Calu3 (cell line): ENCODE data around the gene VLDLR. TPM values are rescaled to one million over a fixed set of nuclear protein-coding genes. Genes with fewer than 3 reads are reported as not detected.

Experiments
- BruUV-seq: library from RNA; stranded (reverse); fragments of 400-500 nt; replicated peaks from 2 replicates; lab custom pipeline; 2021; lab: Mats Ljungman, UMichigan
- CTCF ChIA-PET: fragments of 300-600 bp; sonication (Branson Sonifier 250); formaldehyde crosslinking; loops from one replicate; lab custom pipeline; 2022; ENCODE audit warnings: antibody characterized with exemption; lab: Charles Lee
- DNase-seq: peaks from one replicate; pipeline ENCODE4 v3.0.0; 2022
- H3K27ac Mint-ChIP-seq: one replicate; pipeline ENCODE4 v1.8.0; 2022; ENCODE audit warnings: mixed read lengths; ENCODE audit not compliant: unreplicated experiment
- H3K27me3 Mint-ChIP-seq: one replicate; pipeline ENCODE4 v1.8.0; 2022; ENCODE audit warnings: mixed read lengths; ENCODE audit not compliant: unreplicated experiment
- H3K36me3 Mint-ChIP-seq: one replicate; pipeline ENCODE4 v1.8.0; 2022; ENCODE audit warnings: mild to moderate bottlenecking, moderate library complexity, mixed read lengths; ENCODE audit not compliant: insufficient read depth, unreplicated experiment
- H3K4me1 Mint-ChIP-seq: one replicate; pipeline ENCODE4 v1.8.0; 2022; ENCODE audit warnings: mild to moderate bottlenecking, low read depth, mixed read lengths; ENCODE audit not compliant: unreplicated experiment
- H3K4me3 Mint-ChIP-seq: one replicate; pipeline ENCODE4 v1.8.0; 2022; ENCODE audit warnings: mild to moderate bottlenecking, low read depth, moderate library complexity, mixed read lengths; ENCODE audit not compliant: unreplicated experiment
- H3K9me3 Mint-ChIP-seq: one replicate; pipeline ENCODE4 v1.8.0; 2022; ENCODE audit warnings: low read depth, mixed read lengths; ENCODE audit not compliant: unreplicated experiment
- intact Hi-C: fragments of 100-400 bp; cut with micrococcal nuclease; formaldehyde crosslinking; loops from one replicate; pipeline ENCODE4 v1.10.0; 2022; ENCODE audit not compliant: unreplicated experiment
- total RNA-seq: library from RNA; stranded (reverse); gene quantifications from 2 replicates; pipeline ENCODE4 v1.2.3, GENCODE V29; 2022
- TF ChIP-seq, protein P1 (sequence below): fragments of 200-600 bp; IDR thresholded peaks from one replicate; pipeline ENCODE4 v1.8.0; 2022; ENCODE audit warnings: antibody characterized with exemption; ENCODE audit not compliant: unreplicated experiment

Gene VLDLR
- total RNA-seq, 1 experiment from 2014 or later = 17.8 TPM

GRCh38 chr9:2686911-2687310 lies 65.3 kb downstream of the VLDLR start:
- H3K9me3 Mint-ChIP-seq = no peaks in the 10 kb centered on the region
- TF ChIP-seq, protein P1, sequence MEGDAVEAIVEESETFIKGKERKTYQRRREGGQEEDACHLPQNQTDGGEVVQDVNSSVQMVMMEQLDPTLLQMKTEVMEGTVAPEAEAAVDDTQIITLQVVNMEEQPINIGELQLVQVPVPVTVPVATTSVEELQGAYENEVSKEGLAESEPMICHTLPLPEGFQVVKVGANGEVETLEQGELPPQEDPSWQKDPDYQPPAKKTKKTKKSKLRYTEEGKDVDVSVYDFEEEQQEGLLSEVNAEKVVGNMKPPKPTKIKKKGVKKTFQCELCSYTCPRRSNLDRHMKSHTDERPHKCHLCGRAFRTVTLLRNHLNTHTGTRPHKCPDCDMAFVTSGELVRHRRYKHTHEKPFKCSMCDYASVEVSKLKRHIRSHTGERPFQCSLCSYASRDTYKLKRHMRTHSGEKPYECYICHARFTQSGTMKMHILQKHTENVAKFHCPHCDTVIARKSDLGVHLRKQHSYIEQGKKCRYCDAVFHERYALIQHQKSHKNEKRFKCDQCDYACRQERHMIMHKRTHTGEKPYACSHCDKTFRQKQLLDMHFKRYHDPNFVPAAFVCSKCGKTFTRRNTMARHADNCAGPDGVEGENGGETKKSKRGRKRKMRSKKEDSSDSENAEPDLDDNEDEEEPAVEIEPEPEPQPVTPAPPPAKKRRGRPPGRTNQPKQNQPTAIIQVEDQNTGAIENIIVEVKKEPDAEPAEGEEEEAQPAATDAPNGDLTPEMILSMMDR = no peak
- no peak overlapping the region for H3K4me3 Mint-ChIP-seq
- DNase-seq = no peak
- H3K27ac Mint-ChIP-seq = no peak overlapping the region
- CTCF ChIA-PET = no interaction called here
- H3K4me1 Mint-ChIP-seq = no peaks in the 10 kb centered on the region
- no peaks in the 10 kb centered on the region for H3K27me3 Mint-ChIP-seq
- intact Hi-C loops = no loop called here
- no peaks in the 10 kb centered on the region for H3K36me3 Mint-ChIP-seq
- no TSS peak for BruUV-seq

DNA sequence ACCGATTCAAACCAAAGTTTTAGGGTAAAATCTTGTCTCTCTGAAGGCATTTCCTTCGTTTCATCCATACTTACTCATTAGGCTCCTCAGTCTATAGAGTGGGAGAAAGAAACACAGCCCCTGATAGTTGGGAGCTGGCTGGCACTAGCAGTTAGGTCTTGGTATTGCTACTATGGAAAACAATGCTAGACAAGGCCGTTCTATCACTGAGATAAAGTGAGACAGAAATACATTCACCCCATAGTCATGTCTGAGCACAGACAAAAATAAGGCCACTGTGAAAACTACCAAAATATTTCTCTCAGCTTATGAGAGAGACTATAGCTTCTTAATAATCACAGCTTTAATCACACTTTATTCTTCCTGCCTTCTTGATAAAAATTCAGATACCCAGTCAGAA lies 67.0 kb downstream of the VLDLR start:
- intact Hi-C loops = no loop called here

GRCh38 chr9:2691212-2691611 lies 69.6 kb downstream of the VLDLR start:
- intact Hi-C loops = no loop called here
- no TSS peak for BruUV-seq

More for the DNA sequence above, 67.0 kb downstream of the VLDLR start:
- H3K9me3 Mint-ChIP-seq = no peaks in the 10 kb centered on the region
- no peaks in the 10 kb centered on the region for H3K4me1 Mint-ChIP-seq
- no peak for DNase-seq
- CTCF ChIA-PET = no interaction called here
- no peaks in the 10 kb centered on the region for H3K36me3 Mint-ChIP-seq
- BruUV-seq = no TSS peak
- no peak overlapping the region for H3K27ac Mint-ChIP-seq
- TF ChIP-seq, protein P1 = no peak
- H3K4me3 Mint-ChIP-seq = no peak overlapping the region
- no peaks in the 10 kb centered on the region for H3K27me3 Mint-ChIP-seq

DNA sequence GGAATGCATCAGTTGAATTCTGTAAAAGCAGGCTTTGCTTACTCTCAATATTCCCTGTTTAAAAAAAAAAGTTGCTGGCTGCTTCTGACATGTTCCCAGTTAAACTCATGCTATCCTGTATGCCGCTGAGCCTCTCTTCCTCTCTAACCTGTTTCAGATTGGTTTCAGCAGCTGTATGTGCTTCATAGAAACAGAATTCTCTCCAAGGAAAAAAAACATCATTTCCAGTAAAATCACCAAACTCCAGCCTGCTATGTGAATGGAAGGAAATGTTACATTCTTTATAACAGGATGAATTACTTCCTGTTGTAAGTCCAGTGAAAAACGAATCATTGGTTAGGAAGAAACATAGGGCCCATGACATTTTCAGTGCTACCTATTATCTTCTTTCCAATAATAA lies 70.0 kb downstream of the VLDLR start:
- Mint-ChIP-seq H3K27ac (no peak overlapping the region), H3K4me3 (no peak overlapping the region), H3K27me3 (no peaks in the 10 kb centered on the region), H3K4me1 (no peaks in the 10 kb centered on the region), H3K36me3 (peaks cover 4% of the 10 kb centered on the region), H3K9me3 (no peaks in the 10 kb centered on the region)
- CTCF ChIA-PET = no interaction called here
- TF ChIP-seq, protein P1 = no peak
- intact Hi-C loops = no loop called here
- no peak for DNase-seq
- BruUV-seq = no TSS peak

More at GRCh38 chr9:2691212-2691611, 69.6 kb downstream of the VLDLR start:
- Mint-ChIP-seq H3K27me3 (no peaks in the 10 kb centered on the region), H3K36me3 (peaks cover 4% of the 10 kb centered on the region), H3K27ac (no peak overlapping the region), H3K4me1 (no peaks in the 10 kb centered on the region), H3K9me3 (no peaks in the 10 kb centered on the region), H3K4me3 (no peak overlapping the region)
- DNase-seq = no peak
- CTCF ChIA-PET = interaction anchor here (0.6 kb wide), 1 partner anchor 273 kb away, joined by 5 read pairs; no protein-coding TSS in a partner anchor
- TF ChIP-seq, protein P1 = no peak
